Measurements from ENCODE around the gene B4GAT1. TPM values are rescaled to one million over a fixed set of nuclear protein-coding genes. Genes with fewer than 3 reads are reported as not detected.

Gene B4GAT1
- total RNA-seq, 1 donor from 2014 or later: 52.9 TPM

GRCh38 chr11:66327171-66328030 is 20.0 kb downstream of the B4GAT1 start:
- peak overlapping the region; percentile 3 for H3K4me3 ChIP-seq

GRCh38 chr11:66326261-66327111 is 20.9 kb downstream of the B4GAT1 start:
- intact Hi-C loops (cut with micrococcal nuclease): no loop called here
- peak overlapping the region; percentile 87 for H3K27ac ChIP-seq (replicated peaks)
- TF ChIP-seq CTCF (IDR thresholded peaks at IDR 0.05; ENCODE audit: borderline replicate concordance): no peak
- no peaks in the 10 kb centered on the region for H3K27me3 ChIP-seq (ENCODE audit: low read depth)
- peaks cover 51% of the 10 kb centered on the region for H3K4me1 ChIP-seq
- H3K4me3 ChIP-seq: peak overlapping the region; percentile 3
- no peaks in the 10 kb centered on the region for H3K36me3 ChIP-seq
- DNase-seq: peak; percentile 80
- H3K9me3 ChIP-seq (replicated peaks): no peaks in the 10 kb centered on the region

More at GRCh38 chr11:66327171-66328030, 20.0 kb downstream of the B4GAT1 start:
- Histone ChIP-seq H3K9me3 (replicated peaks) (no peaks in the 10 kb centered on the region), H3K36me3 (peaks cover 2% of the 10 kb centered on the region), H3K4me1 (peaks cover 42% of the 10 kb centered on the region), H3K27me3 (ENCODE audit: low read depth) (no peaks in the 10 kb centered on the region), H3K27ac (replicated peaks) (peak overlapping the region; percentile 87)
- intact Hi-C loops (cut with micrococcal nuclease): no loop called here
- no peak for DNase-seq
- no peak for TF ChIP-seq CTCF (IDR thresholded peaks at IDR 0.05; ENCODE audit: borderline replicate concordance)

GRCh38 chr11:66325263-66325671 is 22.2 kb downstream of the B4GAT1 start:
- Histone ChIP-seq H3K4me1 (peaks cover 52% of the 10 kb centered on the region), H3K4me3 (no peak overlapping the region), H3K27ac (replicated peaks) (peak overlapping the region; percentile 87), H3K36me3 (no peaks in the 10 kb centered on the region), H3K9me3 (replicated peaks) (no peaks in the 10 kb centered on the region), H3K27me3 (ENCODE audit: low read depth) (no peaks in the 10 kb centered on the region)
- intact Hi-C loops (cut with micrococcal nuclease): no loop called here
- DNase-seq: no peak
- no peak for TF ChIP-seq CTCF (IDR thresholded peaks at IDR 0.05; ENCODE audit: borderline replicate concordance)

GRCh38 chr11:66324664-66325063 is 22.8 kb downstream of the B4GAT1 start:
- no peak overlapping the region for H3K27ac ChIP-seq (replicated peaks)
- H3K9me3 ChIP-seq (replicated peaks): no peaks in the 10 kb centered on the region
- peaks cover 52% of the 10 kb centered on the region for H3K4me1 ChIP-seq
- no peak for DNase-seq
- no peaks in the 10 kb centered on the region for H3K27me3 ChIP-seq (ENCODE audit: low read depth)
- no peak for TF ChIP-seq CTCF (IDR thresholded peaks at IDR 0.05; ENCODE audit: borderline replicate concordance)
- no peaks in the 10 kb centered on the region for H3K36me3 ChIP-seq
- H3K4me3 ChIP-seq: no peak overlapping the region
- intact Hi-C loops (cut with micrococcal nuclease): no loop called here

GRCh38 chr11:66323684-66324083 is 23.7 kb downstream of the B4GAT1 start:
- DNase-seq: no peak
- Histone ChIP-seq H3K36me3 (no peaks in the 10 kb centered on the region), H3K27ac (replicated peaks) (no peak overlapping the region), H3K4me1 (peaks cover 51% of the 10 kb centered on the region), H3K9me3 (replicated peaks) (no peaks in the 10 kb centered on the region), H3K4me3 (no peak overlapping the region), H3K27me3 (ENCODE audit: low read depth) (no peaks in the 10 kb centered on the region)
- intact Hi-C loops (cut with micrococcal nuclease): no loop called here
- no peak for TF ChIP-seq CTCF (IDR thresholded peaks at IDR 0.05; ENCODE audit: borderline replicate concordance)

All from left ventricle myocardium inferior (tissue), 1 donor.